HCT116 (cell line): ENCODE results near the gene IFNA14. TPM values are rescaled to one million over a fixed set of nuclear protein-coding genes. Genes with fewer than 3 reads are reported as not detected.
"Not testable (repeated sequence)": the region's sequence is repeated elsewhere in the genome, so short reads cannot be mapped to it uniquely, and the experiment has no call there.

Experiments used
- ATAC-seq: fragments of 200-7000 bp; cut with Tn5 transposase; 2 replicates; pipeline ENCODE4 v1.9.1; 2020; ENCODE audit warnings: mild to moderate bottlenecking, moderate library complexity
- BruUV-seq: library from RNA; stranded (reverse); fragments of 400-500 nt; replicated peaks from 2 replicates; lab custom pipeline; 2021; lab: Mats Ljungman, UMichigan
- CTCF ChIA-PET: fragments of 300-600 bp; sonication (Branson Sonifier 250); formaldehyde crosslinking; loops from one replicate; lab custom pipeline; 2021; ENCODE audit warnings: antibody characterized with exemption; lab: Charles Lee
- POLR2A ChIA-PET: fragments of 300-600, 350-600 bp; sonication (Branson Sonifier 250); formaldehyde crosslinking; loops from one replicate; lab custom pipeline; 2021; ENCODE audit warnings: antibody characterized with exemption; lab: Charles Lee
- RAD21 ChIA-PET, 2 experiments: fragments of 300-600 bp; sonication (Branson Sonifier 250); formaldehyde crosslinking; loops; one replicate each; lab custom pipeline; 2023; ENCODE audit warnings: low total read pairs in 2 of 2; ENCODE audit not compliant: uncharacterized antibody in 2 of 2, unreplicated experiment in 2 of 2, low non-redundant PET in 1 of 2; lab: Charles Lee
- DNase-seq: peaks from one replicate; pipeline ENCODE4 v3.0.0-alpha.2; 2010; ENCODE audit warnings: low read depth, low spot score
- H2AFZ ChIP-seq: fragments of 200-600 bp; shearing (Covaris generic), sonication (generic); 2 replicates; pipeline ENCODE4 v1.6.1; 2017; ENCODE audit warnings: low read depth, mixed run types, mixed read lengths, antibody characterized with exemption, low read length; ENCODE audit not compliant: poor library complexity, severe bottlenecking
- H3K27ac ChIP-seq: 2 replicates; pipeline ENCODE4 v1.5.1; 2012; ENCODE audit warnings: low read depth, low read length
- H3K27me3 ChIP-seq: fragments of 200-600 bp; sonication (generic); 2 replicates; pipeline ENCODE4 v1.6.1; 2016; ENCODE audit warnings: mixed run types, low read length, mixed read lengths; ENCODE audit not compliant: insufficient read depth
- H3K36me3 ChIP-seq, 2 experiments: fragments of 200-500 bp in 1 of 2; fragments of 200-600 bp in 1 of 2; sonication (Bioruptor generic) in 1 of 2; sonication (generic) in 1 of 2; 2 replicates each; pipeline versions ENCODE4 v1.5.1 to v1.6.1; 2014 to 2016; ENCODE audit warnings: low read length in 2 of 2, inconsistent platforms in 1 of 2, mixed read lengths in 1 of 2, mixed run types in 1 of 2; ENCODE audit not compliant: insufficient read depth in 2 of 2, control insufficient read depth in 1 of 2
- H3K4me1 ChIP-seq, 2 experiments: fragments of 200-600 bp in 1 of 2; sonication (generic) in 1 of 2; 2 replicates each; pipeline versions ENCODE4 v1.5.1 to v1.6.1; 2012 to 2017; ENCODE audit warnings: low read length in 2 of 2, inconsistent platforms in 1 of 2, mild to moderate bottlenecking in 1 of 2, mixed read lengths in 1 of 2, mixed run types in 1 of 2, moderate library complexity in 1 of 2; ENCODE audit not compliant: insufficient read depth in 2 of 2, control insufficient read depth in 1 of 2
- H3K4me2 ChIP-seq: fragments of 200-600 bp; sonication (generic); 2 replicates; pipeline ENCODE4 v1.6.1; 2017; ENCODE audit warnings: mixed run types, low read length, mixed read lengths
- H3K4me3 ChIP-seq, 2 experiments: fragments of 200-600 bp in 1 of 2; sonication (generic) in 1 of 2; replicated peaks in 1 of 2; 2 replicates each; pipeline ENCODE4 v1.5.1; 2011 to 2016; ENCODE audit warnings: low read length in 2 of 2, control low read depth in 1 of 2, low read depth in 1 of 2, mild to moderate bottlenecking in 1 of 2, mixed read lengths in 1 of 2, mixed run types in 1 of 2
- H3K79me2 ChIP-seq: fragments of 200-600 bp; sonication (generic); 2 replicates; pipeline ENCODE4 v1.6.1; 2017; ENCODE audit warnings: mild to moderate bottlenecking, mixed run types, low read length, moderate library complexity, mixed read lengths; ENCODE audit not compliant: insufficient read depth
- H3K9ac ChIP-seq: fragments of 200-600 bp; sonication (generic); 2 replicates; pipeline ENCODE4 v1.6.1; 2016; ENCODE audit warnings: low read length, mixed read lengths
- H3K9me2 ChIP-seq: fragments of 200-600 bp; sonication (generic), shearing (Covaris generic); 2 replicates; pipeline ENCODE4 v1.6.1; 2017; ENCODE audit warnings: mixed run types, mild to moderate bottlenecking, moderate library complexity; ENCODE audit not compliant: insufficient read depth
- H3K9me3 ChIP-seq, 2 experiments: fragments of 200-500 bp in 1 of 2; fragments of 200-600 bp in 1 of 2; sonication (Bioruptor generic) in 1 of 2; sonication (generic) in 1 of 2; 2 replicates each; pipeline ENCODE4 v1.6.1; 2014 to 2017; ENCODE audit warnings: low read length in 2 of 2, mixed read lengths in 2 of 2, inconsistent platforms in 1 of 2, low read depth in 1 of 2, mild to moderate bottlenecking in 1 of 2, mixed run types in 1 of 2, moderate library complexity in 1 of 2; ENCODE audit not compliant: control insufficient read depth in 1 of 2, insufficient read depth in 1 of 2
- H4K20me1 ChIP-seq: fragments of 200-600 bp; sonication (generic), shearing (Covaris generic); 2 replicates; pipeline ENCODE4 v1.6.1; 2017; ENCODE audit warnings: mixed run types, mild to moderate bottlenecking, moderate library complexity; ENCODE audit not compliant: insufficient read depth
- RAD21 ChIP-seq: IDR thresholded peaks from 2 replicates; pipeline ENCODE4 v1.6.1; 2012; ENCODE audit warnings: low read depth, mild to moderate bottlenecking
- intact Hi-C: fragments of 100-400 bp; cut with micrococcal nuclease; formaldehyde crosslinking; loops from 2 replicates; pipeline ENCODE4 v1.10.0; 2022
- total RNA-seq: library from RNA; stranded (reverse); gene quantifications from one replicate; pipeline ENCODE4 v1.2.1, GENCODE V29; 2021; ENCODE audit not compliant: unreplicated experiment
- TF ChIP-seq, protein P1 (sequence below), 3 experiments: fragments of 200-600 bp in 1 of 3; sonication (generic) in 1 of 3; IDR thresholded peaks in 2 of 3; conservative IDR thresholded peaks in 1 of 3; 2 replicates each; pipeline ENCODE4 v1.5.1; 2012 to 2017; ENCODE audit warnings: low read depth in 2 of 3, low read length in 2 of 3, antibody characterized with exemption in 1 of 3, borderline replicate concordance in 1 of 3, control low read depth in 1 of 3, mild to moderate bottlenecking in 1 of 3, mixed read lengths in 1 of 3, mixed run types in 1 of 3, moderate library complexity in 1 of 3; ENCODE audit not compliant: insufficient read depth in 1 of 3

The IFNA14 gene
- total RNA-seq, 1 experiment from 2014 or later: not detected

DNA sequence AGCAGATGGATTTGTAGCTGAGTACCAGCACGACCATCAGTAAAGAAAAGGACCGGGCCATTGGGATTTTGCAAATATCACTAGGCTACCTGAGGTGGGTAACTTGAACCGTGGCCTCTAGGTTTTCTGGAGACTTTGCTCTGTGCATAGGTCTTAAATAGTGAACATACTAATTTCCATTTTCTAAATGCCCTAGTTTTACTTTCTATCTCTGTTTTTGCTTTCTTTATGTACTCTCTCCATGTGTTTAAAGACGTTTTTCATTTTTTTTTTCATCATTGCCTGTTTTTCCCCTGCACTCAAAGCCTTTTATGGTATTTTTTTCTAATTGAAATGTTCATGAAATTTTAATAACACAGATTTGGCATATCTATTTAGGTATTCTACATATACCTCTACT is 37.7 kb downstream of the IFNA14 start, which contains the start of gene IFNA7:
IFNA7 (minus strand) TSS at position 101 of the 400 bp plus-strand sequence; CDS start at position 61, 40 bp downstream.
- H2AFZ ChIP-seq, RAD21 ChIA-PET, intact Hi-C loops, H4K20me1 ChIP-seq, H3K9me2 ChIP-seq, DNase-seq, H3K27ac ChIP-seq, H3K4me2 ChIP-seq, POLR2A ChIA-PET, H3K79me2 ChIP-seq, H3K4me1 ChIP-seq, BruUV-seq, CTCF ChIA-PET, H3K9ac ChIP-seq, H3K9me3 ChIP-seq, ATAC-seq, H3K27me3 ChIP-seq, H3K4me3 ChIP-seq, H3K36me3 ChIP-seq: not testable (repeated sequence)

DNA sequence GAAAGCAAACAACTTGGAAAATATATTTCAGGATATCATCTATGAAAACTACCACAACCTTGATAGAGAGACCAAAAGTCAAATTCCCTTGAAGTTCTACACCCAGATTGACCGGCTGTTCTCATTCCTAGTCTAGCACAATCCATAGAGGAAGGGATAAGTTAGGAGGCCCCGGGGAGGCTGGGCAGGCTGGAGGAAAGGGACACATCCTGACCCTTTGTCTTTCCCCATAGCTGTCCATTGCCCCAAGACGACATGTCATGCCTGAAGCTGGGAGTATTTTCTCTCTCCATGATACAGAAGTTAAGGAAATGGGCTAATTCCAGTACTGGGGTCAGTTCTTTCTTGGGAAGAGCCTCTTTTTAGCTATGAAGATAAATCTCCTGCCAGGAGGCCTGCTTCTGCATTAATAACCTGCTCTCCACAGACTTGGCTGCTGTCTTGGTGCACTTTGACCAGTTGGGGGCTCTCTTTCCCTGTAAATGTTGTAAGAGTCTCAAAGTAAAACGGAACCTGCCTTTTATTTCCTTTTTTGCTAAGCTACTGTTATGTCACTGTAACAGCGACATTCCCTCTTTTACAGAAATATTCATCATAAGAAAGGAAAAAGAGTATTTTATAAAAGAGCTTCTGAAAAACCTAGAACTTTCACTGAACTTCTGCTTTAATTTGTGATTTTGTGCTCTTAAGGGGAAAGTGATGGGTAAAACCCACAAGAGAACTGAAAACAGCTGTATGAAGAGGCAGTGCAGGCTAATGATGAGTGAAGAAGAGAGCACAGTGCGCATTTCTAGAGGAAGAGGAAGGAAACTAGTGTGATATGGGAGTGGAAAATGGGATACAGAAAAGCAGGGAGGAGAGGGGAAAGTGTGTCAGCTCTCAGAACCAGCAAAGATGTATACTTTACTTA is 44.7 kb downstream of the IFNA14 start:
- not testable (repeated sequence) for H3K9me2 ChIP-seq, H3K9ac ChIP-seq, H4K20me1 ChIP-seq, H3K4me1 ChIP-seq, BruUV-seq, H3K36me3 ChIP-seq, H3K27me3 ChIP-seq, H3K79me2 ChIP-seq, H3K9me3 ChIP-seq, H3K27ac ChIP-seq, H3K4me3 ChIP-seq
- DNase-seq: peak; percentile 8
- peak overlapping the region; percentile 45 for H3K4me2 ChIP-seq
- peak overlapping the region; percentile 60 for H2AFZ ChIP-seq
- ChIA-PET POLR2A (interaction anchor here (0.6 to 1.2 kb wide), 2 partner anchors 18 to 325 kb away, joined by 4 to 6 read pairs; no protein-coding TSS in a partner anchor), CTCF (interaction anchor here (0.6 to 2.1 kb wide), 25 partner anchors 10 to 947 kb away, joined by 3 to 24 read pairs (median 4); partner anchors contain the start of gene IFNA14), RAD21 (interaction anchor here in 1 of 2 experiments (0.6 kb wide), 1 partner anchor 18 kb away, joined by 3 read pairs; no protein-coding TSS in a partner anchor)
- TF ChIP-seq, protein P1, sequence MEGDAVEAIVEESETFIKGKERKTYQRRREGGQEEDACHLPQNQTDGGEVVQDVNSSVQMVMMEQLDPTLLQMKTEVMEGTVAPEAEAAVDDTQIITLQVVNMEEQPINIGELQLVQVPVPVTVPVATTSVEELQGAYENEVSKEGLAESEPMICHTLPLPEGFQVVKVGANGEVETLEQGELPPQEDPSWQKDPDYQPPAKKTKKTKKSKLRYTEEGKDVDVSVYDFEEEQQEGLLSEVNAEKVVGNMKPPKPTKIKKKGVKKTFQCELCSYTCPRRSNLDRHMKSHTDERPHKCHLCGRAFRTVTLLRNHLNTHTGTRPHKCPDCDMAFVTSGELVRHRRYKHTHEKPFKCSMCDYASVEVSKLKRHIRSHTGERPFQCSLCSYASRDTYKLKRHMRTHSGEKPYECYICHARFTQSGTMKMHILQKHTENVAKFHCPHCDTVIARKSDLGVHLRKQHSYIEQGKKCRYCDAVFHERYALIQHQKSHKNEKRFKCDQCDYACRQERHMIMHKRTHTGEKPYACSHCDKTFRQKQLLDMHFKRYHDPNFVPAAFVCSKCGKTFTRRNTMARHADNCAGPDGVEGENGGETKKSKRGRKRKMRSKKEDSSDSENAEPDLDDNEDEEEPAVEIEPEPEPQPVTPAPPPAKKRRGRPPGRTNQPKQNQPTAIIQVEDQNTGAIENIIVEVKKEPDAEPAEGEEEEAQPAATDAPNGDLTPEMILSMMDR (IDR thresholded peaks at IDR 0.05 in 2 of 3, conservative IDR thresholded peaks at IDR 0.05 in 1 of 3; ENCODE audit: borderline replicate concordance in 1 of 3, insufficient read depth in 1 of 3, low read depth in 2 of 3, low read length in 2 of 3): peak; percentile 36 to 70 (median 60); a peak in 5 of 6 replicates
- peak; percentile 71 for TF ChIP-seq RAD21
- intact Hi-C loops: loop anchor here (5.0 kb wide), 1 partner anchor 592 kb away; no protein-coding TSS in a partner anchor
- peak; percentile 98 for ATAC-seq

Other genes starting within 250 kb of the IFNA14 start
- not detected for gene HACD4, start 208.4 kb downstream of the IFNA14 start, total RNA-seq
- gene IFNB1, start 162.1 kb downstream of the IFNA14 start, total RNA-seq: not detected
- gene IFNW1, start 98.2 kb downstream of the IFNA14 start, total RNA-seq: not detected
- gene IFNA21, start 73.3 kb downstream of the IFNA14 start, total RNA-seq: not detected
- gene IFNA4, start 52.4 kb downstream of the IFNA14 start, total RNA-seq: not detected
- not detected for gene IFNA7, start 37.8 kb downstream of the IFNA14 start, total RNA-seq
- gene IFNA10, start 32.9 kb downstream of the IFNA14 start, total RNA-seq: not detected
- not detected for gene IFNA16, start 22.7 kb downstream of the IFNA14 start, total RNA-seq
- not detected for gene IFNA17, start 11.8 kb downstream of the IFNA14 start, total RNA-seq
- not detected for gene IFNA5, start 65.3 kb upstream of the IFNA14 start, total RNA-seq
- gene KLHL9, start 95.4 kb upstream of the IFNA14 start, total RNA-seq: 16.4 TPM
- not detected for gene IFNA6, start 110.9 kb upstream of the IFNA14 start, total RNA-seq
- not detected for gene IFNA13, start 128.1 kb upstream of the IFNA14 start, total RNA-seq
- not detected for gene IFNA2, start 145.4 kb upstream of the IFNA14 start, total RNA-seq
- not detected for gene IFNA8, start 169.1 kb upstream of the IFNA14 start, total RNA-seq
- gene IFNA1, start 200.4 kb upstream of the IFNA14 start, total RNA-seq: not detected
- gene IFNE, start 242.3 kb upstream of the IFNA14 start, total RNA-seq: 0.96 TPM